ENCODE results near the gene FAM131A.

DNA sequence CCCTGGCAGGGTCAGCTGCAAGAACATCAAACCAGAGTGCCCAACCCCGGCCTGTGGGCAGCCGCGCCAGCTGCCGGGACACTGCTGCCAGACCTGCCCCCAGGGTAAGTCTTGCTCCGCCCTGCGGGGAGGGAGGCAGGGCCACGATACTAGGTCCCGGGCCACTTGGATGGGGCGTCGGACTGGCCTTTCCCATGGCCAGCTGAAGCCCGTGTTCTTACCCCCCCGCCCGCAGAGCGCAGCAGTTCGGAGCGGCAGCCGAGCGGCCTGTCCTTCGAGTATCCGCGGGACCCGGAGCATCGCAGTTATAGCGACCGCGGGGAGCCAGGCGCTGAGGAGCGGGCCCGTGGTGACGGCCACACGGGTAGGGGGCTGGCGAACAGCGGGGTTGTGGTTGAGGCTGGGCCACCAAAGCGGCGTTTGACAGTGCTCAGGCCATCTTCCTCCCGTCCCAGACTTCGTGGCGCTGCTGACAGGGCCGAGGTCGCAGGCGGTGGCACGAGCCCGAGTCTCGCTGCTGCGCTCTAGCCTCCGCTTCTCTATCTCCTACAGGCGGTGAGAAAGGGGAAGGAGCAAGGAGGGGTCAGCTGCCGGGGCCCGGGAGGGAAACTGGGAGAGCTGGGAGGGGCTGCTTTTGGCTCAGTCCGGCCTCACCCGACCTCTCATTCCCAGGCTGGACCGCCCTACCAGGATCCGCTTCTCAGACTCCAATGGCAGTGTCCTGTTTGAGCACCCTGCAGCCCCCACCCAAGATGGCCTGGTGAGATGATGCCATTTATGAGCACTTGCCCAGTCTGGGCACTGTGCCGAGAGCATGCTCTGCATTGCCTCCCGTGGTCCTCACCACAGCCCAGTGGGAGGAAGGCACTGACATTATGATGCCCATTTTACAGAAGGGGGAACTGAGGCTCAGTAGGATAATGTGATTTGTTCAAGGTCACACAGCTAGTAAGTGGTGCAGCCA, 44.1 kb downstream of the FAM131A start:
- no peak for TF ChIP-seq RAD21 (CRISPR knock-in tag; conservative IDR thresholded peaks at IDR 0.05 in 1 of 2, IDR thresholded peaks at IDR 0.05 in 1 of 2)
- no peak for TF ChIP-seq ZFP36 (IDR thresholded peaks at IDR 0.05; ENCODE audit: low read depth, low read length, partially characterized antibody)
- TF ChIP-seq, protein P1, sequence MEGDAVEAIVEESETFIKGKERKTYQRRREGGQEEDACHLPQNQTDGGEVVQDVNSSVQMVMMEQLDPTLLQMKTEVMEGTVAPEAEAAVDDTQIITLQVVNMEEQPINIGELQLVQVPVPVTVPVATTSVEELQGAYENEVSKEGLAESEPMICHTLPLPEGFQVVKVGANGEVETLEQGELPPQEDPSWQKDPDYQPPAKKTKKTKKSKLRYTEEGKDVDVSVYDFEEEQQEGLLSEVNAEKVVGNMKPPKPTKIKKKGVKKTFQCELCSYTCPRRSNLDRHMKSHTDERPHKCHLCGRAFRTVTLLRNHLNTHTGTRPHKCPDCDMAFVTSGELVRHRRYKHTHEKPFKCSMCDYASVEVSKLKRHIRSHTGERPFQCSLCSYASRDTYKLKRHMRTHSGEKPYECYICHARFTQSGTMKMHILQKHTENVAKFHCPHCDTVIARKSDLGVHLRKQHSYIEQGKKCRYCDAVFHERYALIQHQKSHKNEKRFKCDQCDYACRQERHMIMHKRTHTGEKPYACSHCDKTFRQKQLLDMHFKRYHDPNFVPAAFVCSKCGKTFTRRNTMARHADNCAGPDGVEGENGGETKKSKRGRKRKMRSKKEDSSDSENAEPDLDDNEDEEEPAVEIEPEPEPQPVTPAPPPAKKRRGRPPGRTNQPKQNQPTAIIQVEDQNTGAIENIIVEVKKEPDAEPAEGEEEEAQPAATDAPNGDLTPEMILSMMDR (IDR thresholded peaks at IDR 0.05 in 2 of 3, conservative IDR thresholded peaks at IDR 0.05 in 1 of 3; ENCODE audit: insufficient read depth in 2 of 3, low read depth in 1 of 3, low read length in 3 of 3) = no peak
- no peak for TF ChIP-seq TSC22D4 (tag; IDR thresholded peaks at IDR 0.05)
- TF ChIP-seq, protein P2, sequence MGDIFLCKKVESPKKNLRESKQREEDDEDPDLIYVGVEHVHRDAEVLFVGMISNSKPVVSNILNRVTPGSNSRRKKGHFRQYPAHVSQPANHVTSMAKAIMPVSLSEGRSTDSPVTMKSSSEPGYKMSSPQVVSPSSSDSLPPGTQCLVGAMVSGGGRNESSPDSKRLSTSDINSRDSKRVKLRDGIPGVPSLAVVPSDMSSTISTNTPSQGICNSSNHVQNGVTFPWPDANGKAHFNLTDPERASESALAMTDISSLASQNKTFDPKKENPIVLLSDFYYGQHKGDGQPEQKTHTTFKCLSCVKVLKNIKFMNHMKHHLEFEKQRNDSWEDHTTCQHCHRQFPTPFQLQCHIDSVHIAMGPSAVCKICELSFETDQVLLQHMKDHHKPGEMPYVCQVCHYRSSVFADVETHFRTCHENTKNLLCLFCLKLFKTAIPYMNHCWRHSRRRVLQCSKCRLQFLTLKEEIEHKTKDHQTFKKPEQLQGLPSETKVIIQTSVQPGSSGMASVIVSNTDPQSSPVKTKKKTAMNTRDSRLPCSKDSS (IDR thresholded peaks at IDR 0.05; ENCODE audit: low read depth, partially characterized antibody) = no peak
- TF ChIP-seq HDAC2 (IDR thresholded peaks at IDR 0.05) = peak; percentile 43; the same call in 1 of the 2 replicates
